Measurements from ENCODE around the gene THTPA.
"Not testable (repeated sequence)": the region's sequence is repeated elsewhere in the genome, so short reads cannot be mapped to it uniquely, and the experiment has no call there.

The THTPA gene

DNA sequence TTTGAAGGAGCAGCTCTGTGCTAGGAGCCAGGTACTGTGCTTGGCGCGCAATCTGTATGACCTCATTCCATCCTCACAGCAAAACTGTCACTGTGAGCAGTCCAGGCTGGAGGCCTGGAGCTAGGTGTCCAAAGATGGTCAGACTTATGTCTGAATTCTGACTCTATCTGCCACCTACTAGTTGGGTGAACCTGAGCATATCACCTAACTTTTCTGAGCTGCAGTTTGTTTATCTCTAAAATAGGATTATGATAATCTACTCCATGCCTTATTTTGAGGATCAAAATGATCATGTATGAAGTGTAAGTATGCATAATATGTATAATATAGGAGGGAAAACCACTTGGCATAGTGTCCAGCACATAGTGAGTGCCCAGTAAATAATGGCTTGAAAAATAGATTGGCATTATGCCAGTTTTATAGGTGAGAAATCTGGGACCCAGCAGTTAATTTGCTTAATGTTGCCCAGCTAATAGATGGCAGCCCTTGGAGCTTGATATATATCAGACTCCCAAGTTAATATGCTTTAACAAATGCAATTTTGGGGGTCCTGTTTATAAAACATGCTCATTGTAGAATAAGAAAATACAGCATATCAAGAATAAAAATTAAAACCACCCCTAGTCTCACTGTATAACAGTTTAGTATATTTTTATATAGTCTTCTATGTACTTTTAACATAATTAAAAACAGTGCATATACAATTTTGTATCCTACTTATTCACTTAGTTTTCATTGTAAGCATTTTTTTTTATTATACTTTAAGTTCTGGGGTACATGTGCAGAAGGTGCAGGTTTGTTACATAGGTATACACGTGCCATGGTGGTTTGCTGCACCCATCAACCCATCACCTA is 27.1 kb downstream of the THTPA start:
- no peak for DNase-seq (ENCODE audit: low read depth in 1 of 2, low spot score in 1 of 2)

DNA sequence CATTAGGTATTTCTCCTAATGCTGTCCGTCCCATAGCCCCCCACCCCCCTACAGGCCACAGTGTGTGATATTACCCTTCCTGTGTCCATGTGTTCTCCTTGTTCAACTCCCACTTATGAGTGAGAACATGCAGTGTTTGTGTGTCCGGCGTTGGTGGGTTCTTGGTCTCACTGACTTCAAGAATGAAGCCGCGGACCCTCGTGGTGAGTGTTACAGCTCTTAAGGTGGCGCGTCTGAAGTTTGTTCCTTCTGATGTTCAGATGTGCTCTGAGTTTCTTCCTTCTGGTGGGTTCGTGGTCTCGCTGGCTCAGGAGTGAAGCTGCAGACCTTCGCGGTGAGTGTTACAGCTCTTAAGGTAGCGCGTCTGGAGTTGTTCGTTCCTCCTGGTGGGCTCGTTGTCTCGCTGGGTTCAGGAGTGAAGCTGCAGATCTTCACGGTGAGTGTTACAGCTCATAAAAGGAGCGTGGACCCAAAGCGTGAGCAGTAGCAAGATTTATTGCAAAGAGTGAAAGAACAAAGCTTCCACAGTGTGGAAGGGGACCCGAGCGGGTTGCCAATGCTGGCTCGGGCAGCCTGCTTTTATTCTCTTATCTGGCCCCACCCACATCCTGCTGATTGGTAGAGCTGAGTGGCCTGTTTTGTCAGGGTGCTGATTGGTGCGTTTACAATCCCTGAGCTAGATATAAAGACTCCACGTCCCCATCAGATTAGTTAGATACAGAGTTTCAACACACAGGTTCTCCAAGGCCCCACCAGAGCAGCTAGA is 27.9 kb downstream of the THTPA start:
- DNase-seq (ENCODE audit: low read depth in 1 of 2, low spot score in 1 of 2) = not testable (repeated sequence)

DNA sequence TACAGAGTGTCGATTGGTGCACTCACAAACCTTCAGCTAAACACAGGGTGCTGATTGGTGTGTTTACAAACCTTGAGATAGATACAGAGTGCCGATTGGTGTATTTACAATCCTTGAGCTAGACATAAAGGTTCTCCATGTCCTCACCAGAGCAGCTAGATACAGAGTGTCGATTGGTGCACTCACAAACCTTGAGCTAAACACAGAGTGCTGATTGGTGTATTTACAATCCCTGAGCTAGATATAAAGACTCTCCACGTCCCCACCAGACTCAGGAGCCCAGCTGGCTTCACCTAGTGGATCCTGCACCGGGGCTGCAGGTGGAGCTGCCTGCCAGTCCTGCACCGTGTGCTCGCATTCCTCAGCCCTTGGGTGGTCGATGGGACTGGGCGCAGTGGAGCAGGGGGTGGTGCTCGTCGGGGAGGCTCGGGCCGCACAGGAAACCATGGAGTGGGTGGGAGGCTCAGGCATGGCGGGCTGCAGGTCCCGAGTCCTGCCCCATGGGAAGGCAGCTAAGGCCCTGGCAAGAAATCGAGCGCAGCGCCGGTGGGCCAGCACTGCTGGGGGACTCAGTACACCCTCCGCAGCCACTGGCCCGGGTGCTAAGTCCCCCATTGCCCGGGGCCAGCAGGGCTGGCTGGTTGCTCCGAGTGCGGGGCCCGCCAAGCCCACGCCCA is 28.6 kb downstream of the THTPA start:
- not testable (repeated sequence) for DNase-seq (ENCODE audit: low read depth in 1 of 2, low spot score in 1 of 2)

DNA sequence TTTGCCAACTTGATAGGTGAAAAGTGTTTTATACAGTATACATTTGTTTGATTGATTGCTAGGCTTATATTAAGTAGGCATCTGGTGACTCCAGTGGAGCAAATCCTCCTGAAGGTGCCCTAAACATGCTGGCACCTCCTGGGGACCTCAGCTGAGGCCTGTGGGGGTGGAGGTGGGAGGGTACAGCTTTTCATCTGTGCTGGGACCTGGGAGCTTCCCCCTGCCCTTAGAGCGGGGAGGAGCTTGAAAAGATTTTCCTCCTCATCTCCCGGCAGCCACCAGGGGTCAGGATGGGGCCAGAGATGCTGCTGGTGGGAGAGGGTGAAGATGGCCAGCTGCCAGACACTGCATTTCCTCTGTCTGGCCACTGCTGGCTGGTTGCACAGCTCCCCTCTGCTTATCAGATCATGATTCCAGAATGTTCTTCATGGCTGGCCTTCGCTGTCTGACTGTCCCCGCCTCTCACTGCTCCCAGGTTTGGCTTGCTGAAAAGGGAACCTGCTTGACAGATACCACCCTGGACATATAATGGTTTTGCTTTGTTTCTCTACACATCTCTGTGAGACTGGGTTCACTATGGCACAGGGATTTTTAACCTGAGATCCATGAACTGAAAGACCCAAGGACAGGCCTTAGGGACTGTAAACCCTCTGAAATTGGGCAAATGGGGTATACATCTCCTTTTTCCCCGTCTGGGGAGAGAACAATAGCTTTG is 33.0 kb downstream of the THTPA start:
- DNase-seq (ENCODE audit: low read depth in 1 of 2, low spot score in 1 of 2) = peak; percentile 60 to 66

DNA sequence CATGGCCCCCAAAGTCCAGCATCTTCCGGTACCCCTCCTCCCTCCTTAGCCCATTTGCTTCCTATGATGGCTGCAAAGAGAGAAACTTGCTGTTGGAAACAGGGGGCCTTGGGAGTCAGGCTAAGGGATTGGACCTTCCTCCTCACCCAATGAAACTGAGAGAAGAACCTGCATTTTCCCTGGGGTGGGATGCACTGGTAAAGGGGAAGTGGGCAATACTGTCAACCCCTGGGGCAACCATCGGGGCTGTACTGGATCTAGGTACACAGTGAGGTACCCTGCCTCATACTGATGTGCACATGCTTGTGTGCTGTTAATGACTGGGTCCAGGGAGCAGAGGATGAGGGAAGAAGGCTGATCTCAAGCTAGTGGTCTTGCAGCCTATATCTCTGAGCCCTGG is 33.5 kb downstream of the THTPA start:
- no peak for DNase-seq (ENCODE audit: low read depth in 1 of 2, low spot score in 1 of 2)

DNA sequence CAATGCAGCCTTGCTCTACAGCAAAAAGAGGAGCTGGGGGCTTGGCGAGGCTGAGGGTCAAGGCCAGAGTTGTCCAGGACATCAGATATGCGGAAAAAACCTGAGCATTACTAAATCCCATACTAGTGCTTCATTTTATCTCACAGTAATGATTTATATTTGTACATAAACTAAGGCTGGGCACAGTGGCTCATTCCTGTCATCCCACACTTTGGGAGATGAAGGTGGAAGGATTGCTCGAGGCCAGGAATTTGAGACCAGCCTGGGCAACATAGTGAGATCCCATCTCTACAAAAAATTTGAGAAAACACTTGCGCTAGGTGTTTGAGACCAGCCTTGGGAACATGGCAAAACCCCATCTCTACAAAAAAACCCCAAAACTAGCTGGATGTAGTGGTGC is 34.1 kb downstream of the THTPA start:
- no peak for DNase-seq (ENCODE audit: low read depth in 1 of 2, low spot score in 1 of 2)

DNA sequence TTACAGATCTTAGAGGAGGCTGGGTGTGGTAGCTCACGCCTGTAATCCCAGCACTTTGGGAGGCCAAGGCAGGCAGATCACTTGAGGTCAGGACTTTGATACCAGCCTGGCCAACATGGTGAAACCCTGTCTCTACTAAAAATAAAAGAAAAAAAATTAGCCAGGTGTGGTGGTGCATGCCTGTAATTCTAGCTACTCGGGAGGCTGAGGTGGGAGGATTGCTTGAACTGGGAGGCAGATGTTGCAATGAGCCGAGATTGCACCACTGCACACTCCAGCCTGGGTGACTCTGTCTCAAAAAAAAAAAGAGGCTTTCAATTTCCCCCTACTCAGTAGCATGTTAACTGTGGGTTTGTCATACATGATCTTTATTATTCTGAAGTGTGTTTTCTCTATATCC is 38.1 kb downstream of the THTPA start:
- not testable (repeated sequence) for DNase-seq (ENCODE audit: low read depth in 1 of 2, low spot score in 1 of 2)

DNA sequence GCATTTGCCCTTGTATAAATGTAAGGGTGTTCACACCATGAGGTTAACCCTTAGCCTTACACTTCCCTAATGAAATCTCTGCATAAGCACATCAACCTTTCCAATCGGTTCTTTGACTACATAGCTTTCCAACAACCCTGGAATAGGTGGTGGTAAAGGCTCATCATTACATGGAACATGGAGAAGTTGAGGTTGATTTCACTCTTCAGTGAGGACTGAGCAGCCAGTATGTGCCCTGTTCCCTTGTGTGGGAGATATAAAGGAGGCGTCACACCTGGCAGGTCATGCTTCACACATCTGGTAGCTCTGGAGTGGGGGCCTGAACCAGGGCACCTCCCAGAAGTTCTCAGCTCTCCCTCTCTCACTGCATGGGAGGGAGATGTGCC is 44.2 kb downstream of the THTPA start:
- DNase-seq (ENCODE audit: low read depth in 1 of 2, low spot score in 1 of 2) = no peak

DNA sequence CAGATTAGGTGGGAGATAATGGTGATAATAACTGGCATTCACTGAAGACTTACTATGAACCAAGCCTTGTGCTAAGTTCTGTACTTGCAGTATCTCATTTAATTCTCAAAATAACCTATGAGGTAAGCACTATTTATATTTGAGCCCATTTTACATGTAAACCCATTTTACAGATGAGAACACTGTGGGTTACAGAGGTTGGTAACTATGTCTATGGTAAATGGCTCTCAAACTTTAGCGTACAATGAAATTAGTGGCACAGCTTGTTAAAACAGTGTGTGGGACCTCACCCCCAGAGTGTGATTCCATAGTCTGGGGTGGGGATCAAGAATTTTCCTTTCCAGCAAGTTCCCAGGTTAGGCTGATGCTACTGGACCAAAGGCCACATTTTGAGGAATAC is 44.7 kb downstream of the THTPA start:
- DNase-seq (ENCODE audit: low read depth in 1 of 2, low spot score in 1 of 2) = no peak

DNA sequence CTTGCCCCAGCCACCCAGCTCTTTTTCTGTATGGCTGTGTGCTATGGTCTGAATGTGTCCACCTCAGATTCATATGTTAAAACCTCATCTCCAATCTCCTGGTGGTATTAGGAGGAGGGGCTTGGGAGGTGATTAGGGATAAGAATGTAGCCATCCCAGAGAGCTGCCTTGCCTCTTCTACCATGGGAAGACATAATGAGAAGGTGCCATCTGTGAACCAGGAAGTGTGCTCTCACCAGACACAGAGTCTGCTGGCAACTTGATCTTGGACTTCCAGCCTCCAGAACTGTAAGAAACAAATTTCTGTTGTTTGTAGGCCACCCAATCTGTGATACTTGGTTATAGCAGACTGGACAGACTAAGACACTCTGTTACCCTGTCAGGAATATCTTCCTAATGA is 45.4 kb downstream of the THTPA start:
- no peak for DNase-seq (ENCODE audit: low read depth in 1 of 2, low spot score in 1 of 2)

DNA sequence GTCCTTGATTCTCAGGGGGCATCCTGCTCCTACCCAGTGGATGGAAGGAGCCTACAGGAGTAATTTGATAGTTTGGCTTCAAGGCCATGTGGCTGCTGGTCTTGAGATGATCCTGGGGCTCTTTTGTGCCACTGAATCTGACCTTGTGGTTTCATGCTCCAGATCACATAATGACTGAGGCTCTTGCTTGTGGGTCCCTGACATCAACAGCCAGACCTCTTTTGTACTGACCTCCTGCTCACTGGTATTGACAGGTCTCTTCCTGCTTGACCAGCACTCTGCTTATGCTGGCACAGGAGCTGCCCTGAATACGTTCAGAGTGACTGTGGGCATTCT is 45.7 kb downstream of the THTPA start:
- DNase-seq (ENCODE audit: low read depth in 1 of 2, low spot score in 1 of 2) = no peak

DNA sequence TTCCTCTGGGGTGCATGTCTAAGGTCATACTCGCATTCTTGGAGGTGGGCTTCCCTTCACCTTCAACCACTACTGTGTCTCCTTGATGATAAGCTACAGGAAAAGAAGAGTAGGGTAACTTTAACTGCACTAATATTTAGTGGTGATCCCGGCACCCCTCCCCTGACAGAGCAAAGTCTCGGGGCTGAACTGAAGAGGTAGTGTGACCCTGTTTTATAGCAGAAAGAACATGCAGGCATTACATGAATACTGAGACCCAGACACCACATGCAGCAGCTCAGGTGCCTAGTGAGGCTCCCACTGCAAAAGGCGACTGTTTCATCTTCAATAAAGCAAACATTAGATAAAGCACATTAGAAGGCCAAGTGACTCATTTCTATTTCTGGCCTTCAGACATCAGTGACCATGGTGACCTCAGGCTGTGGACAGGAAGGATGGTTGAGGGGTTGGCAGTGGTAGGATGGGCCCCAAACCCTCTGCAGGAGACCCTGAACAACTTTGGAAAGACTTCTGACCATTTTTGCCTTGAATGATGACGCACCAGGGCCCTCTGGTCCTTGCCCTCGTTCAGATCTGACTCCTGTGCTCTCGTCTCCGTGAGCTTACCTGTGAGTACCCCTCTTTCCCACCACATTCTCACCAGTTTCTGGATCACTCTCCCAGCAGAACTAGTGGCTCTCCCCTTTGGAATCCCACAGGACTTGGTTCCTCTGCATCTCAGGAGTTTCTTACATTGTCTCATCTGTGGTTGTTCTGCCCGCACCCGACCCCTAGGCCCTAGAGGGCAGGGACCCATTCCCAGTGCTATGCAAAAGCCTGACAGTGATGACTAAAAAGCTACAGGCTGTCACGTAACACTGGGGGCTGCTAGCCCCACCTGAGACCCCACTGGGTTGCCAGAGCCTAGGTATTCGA is 46.4 kb downstream of the THTPA start:
- no peak for DNase-seq (ENCODE audit: low read depth in 1 of 2, low spot score in 1 of 2)

DNA sequence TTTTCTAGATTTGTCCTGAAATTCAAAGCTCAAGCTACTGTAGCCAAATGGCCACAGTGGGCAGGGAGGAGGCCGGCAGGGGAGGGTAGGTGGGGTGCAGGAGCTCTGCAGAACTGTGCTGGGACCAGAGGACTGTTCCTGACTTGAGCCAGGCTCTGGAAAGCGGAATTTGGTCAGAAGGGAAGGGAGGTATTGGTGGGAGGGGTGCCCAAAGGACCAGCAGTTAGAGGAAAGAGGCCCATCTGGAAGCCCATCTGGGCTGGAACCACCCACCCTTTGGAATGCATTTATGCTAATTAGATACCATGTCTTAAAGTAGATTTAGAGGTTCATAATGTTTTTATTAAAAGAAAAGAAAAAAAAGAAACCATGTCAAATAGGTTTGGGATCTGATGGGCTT is 47.0 kb downstream of the THTPA start:
- DNase-seq (ENCODE audit: low read depth in 1 of 2, low spot score in 1 of 2) = no peak

DNA sequence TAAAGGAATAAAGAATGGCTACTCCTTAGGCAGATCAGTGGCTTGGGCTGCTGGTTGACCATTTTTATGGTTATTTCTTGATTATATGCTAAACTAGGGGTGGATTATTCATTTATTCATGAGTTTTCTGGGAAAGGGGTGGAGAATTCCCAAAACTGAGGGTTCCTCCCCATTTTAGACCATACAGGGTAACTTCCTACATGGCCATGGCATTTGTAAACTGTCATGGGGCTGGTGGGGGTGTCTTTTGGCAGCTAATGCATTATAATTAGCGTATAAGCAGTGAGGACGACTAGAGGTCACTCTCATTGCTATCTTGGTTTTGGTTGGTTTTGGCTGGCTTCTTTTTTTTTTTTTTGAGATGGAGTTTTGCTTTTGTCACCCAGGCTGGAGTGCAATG is 48.1 kb downstream of the THTPA start:
- no peak for DNase-seq (ENCODE audit: low read depth in 1 of 2, low spot score in 1 of 2)

DNA sequence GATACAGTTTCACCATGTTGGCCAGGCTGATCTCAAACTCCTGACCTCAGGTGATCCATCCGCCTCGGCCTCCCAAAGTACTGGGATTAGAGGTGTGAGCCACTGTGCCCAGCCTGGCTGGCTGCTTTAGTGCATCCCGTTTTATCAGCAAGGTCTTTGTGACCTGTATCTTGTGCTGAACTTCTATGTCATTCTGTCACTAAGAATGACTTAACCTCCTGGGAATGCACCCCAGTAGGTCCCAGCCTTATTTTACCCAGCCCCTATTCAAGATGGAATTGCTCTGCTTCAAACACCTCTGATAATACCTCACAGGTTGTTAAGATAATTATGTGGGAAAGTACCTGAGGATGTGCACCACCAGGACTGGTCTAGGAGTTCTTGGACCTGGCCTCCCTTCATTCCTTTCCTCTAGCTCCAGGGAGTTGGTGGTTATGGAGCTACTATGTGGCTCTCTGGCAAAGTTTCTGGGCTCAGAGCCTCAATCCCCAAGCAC is 48.7 kb downstream of the THTPA start:
- no peak for DNase-seq (ENCODE audit: low read depth in 1 of 2, low spot score in 1 of 2)

DNA sequence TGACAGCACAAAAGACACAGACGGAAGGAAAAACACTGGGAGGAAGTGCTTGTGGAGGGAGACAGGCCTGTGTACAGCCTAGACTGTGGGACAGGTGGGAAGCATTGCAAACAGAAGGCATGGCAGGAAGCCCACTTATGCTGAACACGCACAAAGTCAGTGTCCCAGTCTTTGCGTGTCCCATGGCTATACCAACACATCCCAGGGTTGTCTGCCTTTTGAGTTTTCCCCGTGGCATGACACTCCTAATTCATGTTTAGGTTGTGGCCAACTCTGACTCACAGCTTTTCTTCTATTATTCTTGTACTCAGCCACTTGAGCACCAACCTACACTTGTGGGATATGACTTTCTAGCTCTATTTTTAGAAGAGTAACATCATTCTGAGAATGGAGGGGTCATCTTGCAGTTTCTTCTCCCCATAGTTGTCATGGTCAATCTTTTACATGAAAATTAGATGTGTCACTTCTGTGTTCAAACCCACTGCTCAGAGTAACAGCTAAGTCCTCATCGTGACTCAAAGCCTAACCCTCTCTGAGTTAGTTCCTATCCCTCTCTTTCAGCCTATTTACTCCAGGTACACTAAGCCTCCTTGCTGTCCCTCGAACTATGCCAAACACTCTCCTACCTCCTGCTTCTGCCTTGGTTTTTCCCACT is 50.0 kb downstream of the THTPA start:
- DNase-seq (ENCODE audit: low read depth in 1 of 2, low spot score in 1 of 2) = no peak

DNA sequence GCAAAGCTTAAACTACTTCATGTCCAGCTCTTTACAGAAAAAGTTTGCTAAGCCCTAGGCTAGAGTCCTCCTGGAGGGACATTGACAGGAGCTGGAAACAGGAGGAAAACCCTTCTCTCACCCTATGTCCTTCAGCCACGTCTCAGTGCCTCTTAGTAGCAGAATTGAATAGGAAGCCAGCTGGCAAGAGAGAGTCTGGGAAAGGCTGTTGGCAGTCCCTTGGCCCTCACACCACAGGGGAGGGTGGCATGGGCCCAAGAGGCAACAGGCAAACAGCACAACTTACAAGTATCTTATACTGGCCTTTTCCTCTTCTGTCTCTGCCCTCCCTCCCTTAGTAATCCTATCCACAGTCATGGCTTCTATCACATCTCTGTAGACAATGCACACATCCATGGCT is 52.4 kb downstream of the THTPA start:
- no peak for DNase-seq (ENCODE audit: low read depth in 1 of 2, low spot score in 1 of 2)

DNA sequence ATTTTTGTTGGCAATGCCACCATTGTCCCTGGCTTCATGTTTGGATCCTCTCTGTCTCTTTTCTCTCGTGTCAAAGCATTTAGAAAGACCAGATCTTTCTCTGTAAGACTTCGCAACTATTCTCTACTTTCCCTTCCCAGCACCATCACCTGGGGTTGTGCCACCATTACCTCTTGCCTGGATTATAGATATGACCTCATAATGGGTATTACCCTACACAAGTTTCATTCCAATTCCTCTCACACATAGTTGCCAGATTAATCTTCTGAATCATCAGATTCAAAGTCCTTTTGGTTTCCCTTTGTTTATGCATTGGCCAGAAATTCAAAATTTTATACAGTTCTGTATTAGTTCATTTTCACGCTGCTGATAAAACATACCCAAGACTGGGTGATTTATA is 52.9 kb downstream of the THTPA start:
- no peak for DNase-seq (ENCODE audit: low read depth in 1 of 2, low spot score in 1 of 2)

DNA sequence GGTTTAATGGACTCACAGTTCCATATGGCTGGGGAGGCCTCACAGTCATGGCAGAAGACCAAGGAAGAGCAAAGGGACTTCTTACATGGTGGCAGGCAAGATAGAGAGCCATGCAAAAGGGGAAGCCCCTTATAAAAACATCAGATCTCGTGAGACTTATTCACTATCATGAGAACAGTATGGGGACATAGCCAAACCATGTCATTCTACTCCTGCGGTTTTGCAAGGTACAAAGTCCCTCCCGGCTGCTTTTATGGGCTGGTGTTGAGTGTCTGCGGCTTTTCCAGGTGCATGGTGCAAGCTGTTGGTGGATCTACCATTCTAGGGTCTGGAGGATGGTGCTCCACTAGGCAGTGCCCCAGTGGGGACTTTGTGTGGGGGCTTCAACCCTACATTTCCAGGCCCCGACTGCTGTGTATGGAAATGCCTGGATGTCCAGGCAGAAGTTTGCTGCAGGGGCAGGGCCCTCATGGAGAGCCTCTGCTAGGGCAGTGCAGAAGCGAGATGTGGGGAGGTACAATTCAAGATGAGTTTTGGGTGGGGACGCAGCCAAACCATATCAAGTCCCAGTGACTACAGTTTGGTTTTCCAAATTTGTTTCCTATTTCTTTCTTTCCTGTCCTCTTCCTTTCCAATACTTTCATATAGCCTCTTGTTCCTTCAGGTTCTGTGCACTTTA is 53.5 kb downstream of the THTPA start:
- DNase-seq (ENCODE audit: low read depth in 1 of 2, low spot score in 1 of 2) = not testable (repeated sequence)
